ENCODE data around the gene SSTR4. TPM values are rescaled to one million over a fixed set of nuclear protein-coding genes. Genes with fewer than 3 reads are reported as not detected.

Gene SSTR4
- total and polyA plus RNA-seq, 9 of the 15 experiments (the other 6 are each of a cell fraction or from before 2014, with no cell fraction given): not detected

- TF ChIP-seq ZNF282 (CRISPR knock-in tag; IDR thresholded peaks at IDR 0.05): no peak
- TF ChIP-seq DLX4 (CRISPR knock-in tag; IDR thresholded peaks at IDR 0.05): no peak
- no peak for TF ChIP-seq ZNF347 (CRISPR knock-in tag; IDR thresholded peaks at IDR 0.05; ENCODE audit: low read depth)
- no peak for TF ChIP-seq ZNF609 (CRISPR knock-in tag; IDR thresholded peaks at IDR 0.05; ENCODE audit: borderline replicate concordance)
- no peak for TF ChIP-seq ELF2 (CRISPR knock-in tag; IDR thresholded peaks at IDR 0.05)
- no peak for TF ChIP-seq ZNF354B (CRISPR knock-in tag; IDR thresholded peaks at IDR 0.05)
- no peak for TF ChIP-seq ZBTB9 (CRISPR knock-in tag; IDR thresholded peaks at IDR 0.05)
- TF ChIP-seq ZNF3 (CRISPR knock-in tag; IDR thresholded peaks at IDR 0.05): no peak
- TF ChIP-seq SP2 (IDR thresholded peaks at IDR 0.05; ENCODE audit: extremely low read depth, low read depth, low read length, poor library complexity, severe bottlenecking): no peak
- H3K27me3 ChIP-seq (ENCODE audit: control insufficient read depth in 2 of 2, insufficient read depth in 2 of 2, low read length in 2 of 2): no peaks in the 10 kb centered on the region
- H3K9me3 ChIP-seq (replicated peaks; ENCODE audit: control insufficient read depth, insufficient read depth, low read depth, low read length): no peaks in the 10 kb centered on the region
- POLR2A ChIA-PET: interaction anchor here (0.9 to 1.2 kb wide), 3 partner anchors 14 to 24 kb away, joined by 3 to 5 read pairs (median 3); partner anchors contain the start of gene CD93
- no peaks in the 10 kb centered on the region for H3K9me1 ChIP-seq (ENCODE audit: control insufficient read depth, insufficient read depth, low read length)
- H3K4me3 ChIP-seq: no peak overlapping the region
- CTCF ChIA-PET (ENCODE audit: low intra/inter-chr PET ratio): no interaction called here
- no peak overlapping the region for H2AFZ ChIP-seq (ENCODE audit: low read depth, low read length)
- intact Hi-C loops (cut with micrococcal nuclease) (no loop called here), in situ Hi-C loops (cut with MboI) (no loop called here)
- ATAC-seq (no peak), FAIRE-seq (no peak), DNase-seq (ENCODE audit: extremely low read depth in 1 of 4, low spot score in 3 of 4) (no peak)
- no peaks in the 10 kb centered on the region for H3K36me3 ChIP-seq (ENCODE audit: control insufficient read depth, insufficient read depth, low read length)
- WGBS (ENCODE audit: insufficient coverage, low coverage, missing lambda C conversion rate): 44% methylated on average over 9 of the region's 9 CpGs
- no peaks in the 10 kb centered on the region for H3K79me2 ChIP-seq (ENCODE audit: control insufficient read depth, insufficient read depth, low read length)
- H4K20me1 ChIP-seq (replicated peaks; ENCODE audit: control insufficient read depth, insufficient read depth, low read length): no peaks in the 10 kb centered on the region
- H3K27ac ChIP-seq (ENCODE audit: extremely low read depth, low read depth, low read length): no peak overlapping the region
- no peak overlapping the region for H3K9ac ChIP-seq (ENCODE audit: insufficient read depth in 1 of 2, low read depth in 2 of 2, low read length in 2 of 2)
- H3K4me1 ChIP-seq (replicated peaks in 1 of 2; ENCODE audit: control insufficient read depth in 2 of 2, insufficient read depth in 2 of 2, low read length in 2 of 2): peaks cover 0 to 17% of the 10 kb centered on the region in 2 experiments; a peak in 2 of 5 replicates
- H3K4me2 ChIP-seq (ENCODE audit: insufficient read depth, low read length): no peak overlapping the region
- no TSS peak for BruUV-seq (replicated peaks)
These were observed 30.4 kb downstream of the SSTR4 start for GRCh38 chr20:23065266-23066201.
